Adrenal gland (tissue), 12 donors: ENCODE data around the gene NDUFS6. TPM values are rescaled to one million over a fixed set of nuclear protein-coding genes. Genes with fewer than 3 reads are reported as not detected.

ENCODE experiments used
- DNase-seq, 7 donors: peaks; one replicate each; pipeline ENCODE4 v3.0.0-alpha.2; 2019 to 2020
- H3K27ac ChIP-seq, 5 donors: fragments of 200-600 bp; sonication (generic) in 4 of 5; 1 replicate in 3 of 5; 2 replicates in 2 of 5; pipeline versions ENCODE4 v1.5.1 to v1.8.0; 2016 to 2020; ENCODE audit warnings: mild to moderate bottlenecking in 1 of 5
- H3K27me3 ChIP-seq: fragments of 200-600 bp; 2 replicates; pipeline ENCODE4 v1.8.0; 2021
- H3K36me3 ChIP-seq, 2 donors: fragments of 200-600 bp; replicated peaks in 1 of 2; 1 replicate in 1 of 2; 2 replicates in 1 of 2; pipeline versions ENCODE4 v1.5.1 to v1.8.0; 2018 to 2022
- H3K4me1 ChIP-seq, 2 donors: fragments of 200-600 bp; replicated peaks in 1 of 2; 1 replicate in 1 of 2; 2 replicates in 1 of 2; pipeline versions ENCODE4 v1.5.1 to v1.8.0; 2018 to 2021
- H3K4me3 ChIP-seq, 4 donors: fragments of 200-600 bp; sonication (generic) in 3 of 4; one replicate each; pipeline ENCODE4 v1.5.1; 2016 to 2018
- H3K9me3 ChIP-seq, 3 donors: fragments of 200-600 bp; sonication (generic) in 1 of 3; replicated peaks in 1 of 3; 1 replicate in 2 of 3; 2 replicates in 1 of 3; pipeline versions ENCODE4 v1.5.1 to v1.8.0; 2016 to 2021
- POLR2A ChIP-seq, 2 donors: fragments of 450-650 bp; IDR thresholded peaks; one replicate each; pipeline ENCODE4 v1.6.1; 2017; ENCODE audit warnings: antibody characterized with exemption in 2 of 2, mild to moderate bottlenecking in 2 of 2, moderate library complexity in 1 of 2
- WGBS, 4 donors: extraction: QIAGEN DNeasy Blood & Tissue Kit in 2 of 4; methylation state at CpG; one replicate each; pipeline versions ENCODE4 v1.1.5 to v1.1.7; 2013 to 2017; 5-methylcytosine and 5-hydroxymethylcytosine counted together
- intact Hi-C, 2 donors: fragments of 100-400 bp; cut with DNase I; formaldehyde crosslinking; loops; one replicate each; pipeline versions ENCODE4 v1.14.1 to v1.15.0; 2022 to 2023
- polyA plus RNA-seq, 3 donors: library from polyadenylated mRNA; stranded (reverse); fragments of 200-250 nt in 2 of 3; fragments of 350-450 nt in 1 of 3; fragmentation: Illumina TruSeq in 1 of 3; extraction: RNeasy Lipid Tissue Mini Kit (QIAGEN cat#74804) in 1 of 3; gene quantifications; one replicate each; pipeline ENCODE4 v1.2.3, GENCODE V29; 2013 to 2014
- total RNA-seq, 9 donors: library from RNA; depleted of rRNA in 4 of 9; stranded (reverse); fragments of >200 nt in 4 of 9; fragments of 120-200 nt in 1 of 9; fragmentation: NEBNext Ultra II Directional in 1 of 9; extraction: Animal tissue kit (Norgen Biotek cat#: 25700) in 1 of 9; gene quantifications; one replicate each; pipeline versions ENCODE4 v1.1.0 to v1.2.4, GENCODE V29; 2013 to 2023
- TF ChIP-seq, protein P1 (sequence below), 6 experiments: fragments of 450-650 bp in 4 of 6; fragments of 200-600 bp in 2 of 6; sonication (generic) in 1 of 6; IDR thresholded peaks; 1 replicate in 5 of 6; 2 replicates in 1 of 6; pipeline versions ENCODE4 v1.5.1 to v1.8.0; 2016 to 2021; ENCODE audit warnings: antibody characterized with exemption in 6 of 6, mild to moderate bottlenecking in 2 of 6, moderate library complexity in 1 of 6
- donor health status: healthy with polysubstance abuse.
- donor health status: Bipolar disorder and iron deficiency.
- donor health status: DM: yes; HTN: yes; CAD: no.
- donor health status: DM: no; HTN: no; CAD: no.
- donor health status: DM: no; HTN: no; CAD: no.
- donor health status: DM: yes; HTN: yes; CAD: no.

The NDUFS6 gene
- total and polyA plus RNA-seq, 12 donors = 23.3 to 75.8 (median 37.9) TPM

DNA sequence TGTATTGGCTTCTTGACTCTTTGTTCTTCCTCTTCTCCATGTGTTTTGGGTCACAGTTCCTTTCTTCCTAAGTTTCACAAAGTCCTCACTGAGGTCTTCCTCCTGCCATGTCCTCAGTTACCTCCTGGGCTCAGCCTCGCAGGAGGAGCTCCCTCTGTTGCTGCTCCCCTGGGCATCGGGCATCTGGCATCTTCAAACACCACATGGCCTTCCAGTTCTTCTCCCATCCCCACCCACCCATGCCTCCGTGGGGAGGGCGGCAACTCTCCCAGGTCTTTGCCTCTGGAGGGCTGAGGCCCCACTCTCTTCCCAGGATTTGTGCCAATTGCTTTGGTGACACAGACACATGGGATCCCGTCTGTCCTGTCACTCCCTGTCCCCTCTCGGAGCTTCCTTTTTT lies 24.4 kb upstream of the NDUFS6 start:
- H3K27me3 ChIP-seq = no peaks in the 10 kb centered on the region
- no peaks in the 10 kb centered on the region for H3K4me1 ChIP-seq
- TF ChIP-seq, protein P1, sequence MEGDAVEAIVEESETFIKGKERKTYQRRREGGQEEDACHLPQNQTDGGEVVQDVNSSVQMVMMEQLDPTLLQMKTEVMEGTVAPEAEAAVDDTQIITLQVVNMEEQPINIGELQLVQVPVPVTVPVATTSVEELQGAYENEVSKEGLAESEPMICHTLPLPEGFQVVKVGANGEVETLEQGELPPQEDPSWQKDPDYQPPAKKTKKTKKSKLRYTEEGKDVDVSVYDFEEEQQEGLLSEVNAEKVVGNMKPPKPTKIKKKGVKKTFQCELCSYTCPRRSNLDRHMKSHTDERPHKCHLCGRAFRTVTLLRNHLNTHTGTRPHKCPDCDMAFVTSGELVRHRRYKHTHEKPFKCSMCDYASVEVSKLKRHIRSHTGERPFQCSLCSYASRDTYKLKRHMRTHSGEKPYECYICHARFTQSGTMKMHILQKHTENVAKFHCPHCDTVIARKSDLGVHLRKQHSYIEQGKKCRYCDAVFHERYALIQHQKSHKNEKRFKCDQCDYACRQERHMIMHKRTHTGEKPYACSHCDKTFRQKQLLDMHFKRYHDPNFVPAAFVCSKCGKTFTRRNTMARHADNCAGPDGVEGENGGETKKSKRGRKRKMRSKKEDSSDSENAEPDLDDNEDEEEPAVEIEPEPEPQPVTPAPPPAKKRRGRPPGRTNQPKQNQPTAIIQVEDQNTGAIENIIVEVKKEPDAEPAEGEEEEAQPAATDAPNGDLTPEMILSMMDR (IDR thresholded peaks at IDR 0.05) = no peak
- TF ChIP-seq POLR2A (IDR thresholded peaks at IDR 0.05) = no peak
- no peak overlapping the region for H3K27ac ChIP-seq
- no peak for DNase-seq
- no peak overlapping the region for H3K4me3 ChIP-seq
- intact Hi-C loops = no loop called here
- no peaks in the 10 kb centered on the region for H3K36me3 ChIP-seq
- WGBS, 4 donors = 77 to 90% (median 83%) methylated on average over 6 of the region's 6 CpGs
- H3K9me3 ChIP-seq = no peaks in the 10 kb centered on the region

DNA sequence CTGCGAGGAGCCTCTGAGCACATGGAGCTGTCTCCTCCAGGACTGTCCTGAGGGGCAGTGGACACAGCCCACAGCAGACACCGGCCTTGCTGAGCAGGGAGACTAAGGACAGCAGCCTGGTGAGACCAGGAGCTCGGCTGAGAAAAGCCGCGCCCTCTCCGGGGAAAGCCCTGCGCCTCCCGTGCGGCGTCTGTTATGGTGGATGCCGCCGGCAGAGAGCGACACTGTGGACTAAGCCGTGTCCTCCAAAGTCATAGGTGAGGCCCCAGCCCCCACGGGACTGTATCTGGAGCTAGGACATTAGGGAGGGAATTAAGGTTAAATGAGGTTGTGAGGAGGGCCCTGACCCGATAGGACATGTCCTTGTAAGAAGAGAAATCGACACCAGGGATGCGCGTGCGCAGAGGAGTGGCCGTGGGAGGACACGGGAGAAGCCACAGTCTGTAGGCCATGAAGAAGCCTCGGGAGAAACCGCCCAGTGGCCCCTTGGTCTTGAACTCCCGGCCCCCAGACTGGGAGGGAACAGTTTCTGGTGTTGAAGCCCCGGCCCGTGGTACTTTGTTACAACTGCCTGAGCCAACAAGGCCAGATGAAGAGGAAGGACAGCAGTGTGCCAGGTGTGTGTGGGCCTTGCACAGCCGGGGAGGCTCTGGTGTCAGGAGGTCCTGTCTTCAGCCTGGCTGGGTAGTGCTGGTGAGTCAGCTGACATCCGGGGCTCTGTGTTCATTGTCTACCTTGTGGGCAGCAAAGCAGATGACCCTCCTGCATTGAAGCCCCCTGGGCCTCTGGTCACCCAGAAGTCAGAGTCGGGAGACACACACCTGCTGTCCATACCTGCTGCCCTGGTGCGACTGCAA lies 23.7 kb upstream of the NDUFS6 start:
- intact Hi-C loops = no loop called here
- H3K4me1 ChIP-seq = no peaks in the 10 kb centered on the region
- no peak for DNase-seq
- no peaks in the 10 kb centered on the region for H3K27me3 ChIP-seq
- no peaks in the 10 kb centered on the region for H3K36me3 ChIP-seq
- H3K9me3 ChIP-seq = no peaks in the 10 kb centered on the region
- 84 to 92% (median 86%) methylated on average over 28 to 31 of the region's 31 CpGs for WGBS, 4 donors
- no peak overlapping the region for H3K27ac ChIP-seq
- TF ChIP-seq POLR2A (IDR thresholded peaks at IDR 0.05) = no peak
- TF ChIP-seq, protein P1 (IDR thresholded peaks at IDR 0.05) = no peak
- no peak overlapping the region for H3K4me3 ChIP-seq

DNA sequence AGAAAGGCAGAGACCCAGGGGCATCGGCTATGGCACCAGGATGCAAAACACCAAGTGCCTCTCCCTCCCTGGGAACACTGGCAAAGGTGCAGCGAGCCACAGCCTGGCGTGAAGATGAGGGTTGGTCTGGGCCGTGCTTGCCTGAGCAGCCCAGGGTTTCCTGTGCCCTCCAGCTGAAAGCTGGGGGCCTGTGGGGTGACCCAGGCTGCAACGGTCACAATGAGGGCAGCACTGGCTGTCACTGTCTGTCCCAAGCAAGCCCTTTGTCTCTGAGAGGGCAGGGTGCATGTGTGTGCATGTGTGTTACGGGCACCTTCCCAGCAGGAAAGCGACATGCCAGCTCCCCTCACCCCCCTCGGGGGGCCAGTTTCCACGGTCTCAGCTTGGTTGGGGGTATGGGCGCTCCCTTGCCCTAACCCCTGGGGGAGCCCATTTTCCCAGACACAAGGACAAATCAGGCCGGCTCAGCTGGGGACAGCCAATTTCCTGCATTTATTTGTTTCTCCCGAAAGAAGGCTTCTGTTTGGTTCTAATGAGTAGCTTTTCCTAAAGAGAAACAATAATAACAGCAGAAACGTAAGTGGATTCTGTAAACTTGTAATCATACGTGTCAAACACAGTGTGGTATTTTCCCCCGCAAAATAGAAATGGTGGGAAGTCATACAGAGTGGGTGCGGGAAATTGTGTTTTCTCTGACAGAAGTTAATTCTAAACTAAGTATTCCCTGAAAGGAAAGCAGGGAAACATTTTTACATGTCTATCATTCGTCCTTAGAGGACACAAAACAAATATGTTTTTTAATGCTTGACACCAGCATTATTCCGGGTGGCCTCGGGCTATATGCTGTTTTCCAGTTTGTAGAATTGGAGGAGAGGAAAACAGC lies 22.8 kb upstream of the NDUFS6 start:
- no peak for DNase-seq
- Histone ChIP-seq H3K4me3 (no peak overlapping the region), H3K36me3 (no peaks in the 10 kb centered on the region), H3K9me3 (no peaks in the 10 kb centered on the region), H3K27ac (no peak overlapping the region), H3K27me3 (no peaks in the 10 kb centered on the region), H3K4me1 (no peaks in the 10 kb centered on the region)
- 61 to 77% (median 69%) methylated on average over 12 to 19 of the region's 19 CpGs for WGBS, 4 donors
- intact Hi-C loops = no loop called here
- TF ChIP-seq, protein P1 (IDR thresholded peaks at IDR 0.05) = no peak

DNA sequence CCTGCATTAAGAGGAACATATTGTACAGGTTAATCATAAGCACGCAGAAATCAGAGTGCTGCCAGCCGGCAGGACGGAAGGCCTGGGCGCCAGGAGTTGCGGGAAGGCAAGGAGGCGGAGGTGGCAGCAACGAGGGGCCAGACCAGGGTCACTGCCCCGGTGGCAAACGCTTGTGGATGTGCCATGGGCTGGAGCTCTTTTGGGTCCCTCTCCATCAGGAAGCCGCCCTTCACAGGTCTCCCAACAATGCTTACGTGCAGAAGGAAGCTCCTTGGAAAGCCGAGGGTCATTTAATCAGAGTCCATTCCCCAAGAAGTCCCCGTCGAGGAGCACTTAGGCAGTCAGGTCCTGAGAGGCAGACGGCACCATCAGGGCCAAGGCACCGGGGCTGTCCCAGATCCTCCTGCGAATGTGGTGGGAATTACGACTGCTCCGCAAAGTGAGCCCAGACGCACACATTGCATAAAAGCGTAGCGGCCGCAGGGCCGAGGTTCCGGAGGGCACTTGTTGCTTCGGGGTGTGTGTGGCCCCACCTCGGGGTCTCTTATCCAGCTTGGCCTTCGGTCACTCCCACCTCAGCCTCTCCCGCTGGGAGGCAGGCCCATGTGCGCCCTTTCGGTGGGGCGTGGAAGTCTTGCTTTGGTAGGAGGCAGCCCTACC lies 22.1 kb upstream of the NDUFS6 start:
- TF ChIP-seq, protein P1 (IDR thresholded peaks at IDR 0.05) = no peak
- TF ChIP-seq POLR2A (IDR thresholded peaks at IDR 0.05) = no peak
- 80 to 89% (median 86%) methylated on average over 28 to 32 of the region's 32 CpGs for WGBS, 4 donors
- Histone ChIP-seq H3K4me1 (no peaks in the 10 kb centered on the region), H3K27me3 (no peaks in the 10 kb centered on the region), H3K9me3 (no peaks in the 10 kb centered on the region), H3K4me3 (no peak overlapping the region), H3K27ac (no peak overlapping the region), H3K36me3 (no peaks in the 10 kb centered on the region)
- DNase-seq = no peak
- intact Hi-C loops = no loop called here
